HG02588 (cell line): ENCODE data around the gene KRT27.
"Not testable (repeated sequence)": the region's sequence is repeated elsewhere in the genome, so short reads cannot be mapped to it uniquely, and the experiment has no call there.

Source experiments
- ATAC-seq: cut with Tn5 transposase; IDR thresholded peaks from one replicate; pipeline ENCODE4 v1.9.1; 2021; ENCODE audit warnings: mild to moderate bottlenecking, moderate library complexity; ENCODE audit not compliant: unreplicated experiment

The KRT27 gene

DNA sequence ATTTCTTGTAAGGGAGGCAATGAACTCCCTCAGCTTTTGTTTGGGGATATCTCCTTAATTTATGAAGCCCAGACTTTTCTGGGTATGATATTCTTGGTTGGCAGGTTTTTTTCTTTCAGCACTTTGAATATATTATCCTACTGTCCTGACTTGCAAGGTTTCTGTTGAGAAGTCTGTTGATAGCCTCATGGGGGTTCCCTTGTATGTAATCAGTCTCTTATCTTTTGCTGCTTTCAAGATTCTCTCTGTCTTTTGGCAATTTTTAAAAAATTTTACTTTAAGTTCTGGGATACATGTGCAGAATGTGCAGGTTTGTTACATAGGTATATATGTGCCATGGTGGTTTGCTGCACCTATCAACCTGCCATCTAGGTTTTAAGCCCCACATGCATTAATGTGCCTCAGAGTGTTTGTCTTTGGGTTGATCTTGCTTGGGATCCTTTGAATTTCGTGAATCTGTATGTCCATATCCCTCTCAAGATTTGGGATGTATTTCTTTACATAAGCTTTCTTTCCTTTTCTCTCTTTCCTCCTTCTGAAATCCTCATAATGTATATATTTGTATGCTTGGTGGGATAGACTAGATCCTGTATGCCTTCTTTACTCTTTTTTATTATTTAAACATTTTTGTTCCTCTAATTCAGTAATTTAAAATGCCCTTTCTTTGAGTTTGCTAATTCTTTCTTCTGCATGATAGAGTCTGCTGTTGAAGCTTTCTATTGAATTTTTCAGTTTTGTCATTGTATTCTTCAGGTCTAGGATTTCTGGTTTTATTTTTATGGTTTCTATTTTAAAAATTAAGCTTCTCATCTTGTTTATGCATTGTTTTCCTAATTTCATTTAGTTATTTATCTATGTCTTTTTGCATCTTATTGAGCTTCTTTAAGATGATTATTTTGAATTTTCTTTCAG lies 22.0 kb downstream of the KRT27 start:
- no peak for ATAC-seq

DNA sequence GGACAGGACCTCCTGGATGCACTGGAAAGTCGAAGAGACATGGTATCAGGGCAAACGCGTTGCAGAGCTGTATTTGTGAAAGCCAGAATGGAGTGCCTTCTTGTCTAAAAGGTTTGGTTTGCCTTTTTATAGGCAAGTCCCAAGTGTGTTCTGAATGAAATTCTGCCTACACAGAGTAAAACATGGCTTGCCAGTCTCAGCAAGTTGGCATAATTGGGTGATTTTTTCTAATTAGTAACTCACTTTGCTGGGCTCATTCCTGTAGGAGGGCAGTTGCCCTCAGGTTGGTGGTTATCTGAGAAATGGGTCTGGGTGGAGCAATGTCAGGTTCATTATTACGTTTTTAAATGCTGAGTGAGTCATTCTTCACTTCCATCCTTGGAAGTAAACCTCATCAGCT lies 27.1 kb downstream of the KRT27 start, which contains the start of gene KRT25:
KRT25 (minus strand) TSS at position 101 of the 400 bp plus-strand sequence; CDS start at position 41, 60 bp downstream.
- ATAC-seq: no peak

DNA sequence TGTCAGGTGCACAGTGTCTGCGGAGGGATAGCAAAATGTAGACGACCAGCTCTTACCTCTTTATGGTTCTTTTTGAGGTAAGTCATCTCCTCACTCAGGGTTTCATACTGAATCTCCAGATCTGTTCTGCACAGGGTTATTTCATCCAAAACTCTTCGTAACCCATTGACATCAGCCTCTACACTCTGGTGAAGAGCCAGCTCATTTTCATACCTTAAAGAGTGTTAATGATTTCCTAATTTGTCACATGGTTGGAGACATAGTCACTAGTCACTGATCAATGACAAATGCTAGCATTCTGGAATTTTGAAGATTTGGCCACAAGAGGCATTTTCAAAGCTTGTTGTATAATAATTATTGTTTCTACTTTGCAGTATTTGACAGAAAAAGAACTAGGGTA lies 28.5 kb downstream of the KRT27 start:
- no peak for ATAC-seq

DNA sequence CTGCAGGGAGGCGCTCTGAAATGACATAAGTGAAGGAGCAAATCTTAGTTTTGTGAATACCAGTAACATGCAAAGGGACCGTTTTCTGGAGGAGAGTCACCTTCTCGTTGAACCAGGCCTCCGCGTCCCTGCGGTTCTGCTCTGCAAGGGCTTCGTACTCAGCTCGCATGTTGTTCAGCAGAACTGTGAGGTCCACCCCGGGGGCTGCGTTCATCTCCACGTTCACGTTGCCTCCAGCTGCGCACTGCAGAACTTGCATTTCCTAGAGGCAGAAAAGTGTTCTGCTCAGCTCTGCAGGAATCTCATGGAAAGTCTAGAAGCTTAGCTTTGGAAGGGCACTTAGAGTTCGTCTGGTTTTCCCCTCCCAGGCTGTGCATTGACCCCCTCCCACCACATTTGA lies 31.3 kb downstream of the KRT27 start:
- ATAC-seq: no peak

DNA sequence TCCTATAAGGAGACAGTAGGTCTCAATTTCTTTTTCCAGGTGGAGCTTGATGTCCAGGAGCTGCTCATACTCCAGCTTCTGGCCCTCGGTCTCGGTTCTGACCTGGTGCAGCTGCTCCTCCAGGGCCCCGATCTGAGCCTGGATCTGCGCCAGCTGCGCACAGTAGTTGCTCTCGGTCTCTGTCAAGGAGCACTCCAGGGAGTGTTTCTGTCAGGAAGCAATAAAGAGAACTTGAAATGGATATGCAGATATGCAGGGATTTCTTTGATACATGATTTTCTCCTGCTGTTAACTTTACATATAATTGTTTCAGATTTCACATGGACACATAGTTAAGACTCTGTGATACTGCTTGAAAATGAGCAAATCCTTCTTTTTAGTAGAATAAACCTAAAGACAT lies 32.0 kb downstream of the KRT27 start:
- ATAC-seq: no peak

DNA sequence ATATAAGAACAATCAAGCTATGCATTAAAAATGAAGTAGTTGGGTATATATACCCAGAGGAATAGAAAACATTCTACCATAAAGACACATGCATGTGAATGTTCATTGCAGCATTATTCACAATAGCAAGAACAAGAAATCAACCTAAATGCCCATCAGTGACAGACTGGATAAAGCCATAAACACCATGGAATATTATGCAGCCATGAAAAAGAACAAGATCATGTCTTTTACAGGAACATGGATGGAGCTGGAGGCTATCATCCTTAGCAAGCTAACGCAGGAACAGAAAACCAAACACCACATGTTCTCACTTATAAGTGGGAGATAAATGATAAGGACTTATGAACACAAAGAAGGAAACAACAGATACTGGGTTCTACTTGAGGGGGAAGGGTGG lies 33.7 kb downstream of the KRT27 start:
- not testable (repeated sequence) for ATAC-seq

DNA sequence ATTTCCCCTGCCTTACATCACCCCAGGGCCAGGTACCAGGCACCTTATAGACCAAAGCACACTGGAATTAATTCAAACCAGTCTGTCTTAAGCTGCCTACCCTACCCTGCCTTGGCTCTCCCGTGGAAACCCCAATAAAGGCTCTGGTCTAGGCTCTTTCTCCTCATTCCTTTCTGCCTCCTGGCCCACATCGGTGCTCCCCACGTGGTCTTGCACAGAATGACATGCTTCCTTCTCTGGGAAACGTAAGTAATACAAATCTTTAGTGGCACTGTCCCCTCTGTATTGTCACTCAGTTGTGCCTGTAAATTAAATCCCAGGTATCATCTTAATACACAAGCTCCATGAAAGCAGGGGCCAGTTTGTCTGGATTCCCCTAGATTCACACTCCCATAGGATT lies 43.8 kb downstream of the KRT27 start:
- ATAC-seq: no peak

DNA sequence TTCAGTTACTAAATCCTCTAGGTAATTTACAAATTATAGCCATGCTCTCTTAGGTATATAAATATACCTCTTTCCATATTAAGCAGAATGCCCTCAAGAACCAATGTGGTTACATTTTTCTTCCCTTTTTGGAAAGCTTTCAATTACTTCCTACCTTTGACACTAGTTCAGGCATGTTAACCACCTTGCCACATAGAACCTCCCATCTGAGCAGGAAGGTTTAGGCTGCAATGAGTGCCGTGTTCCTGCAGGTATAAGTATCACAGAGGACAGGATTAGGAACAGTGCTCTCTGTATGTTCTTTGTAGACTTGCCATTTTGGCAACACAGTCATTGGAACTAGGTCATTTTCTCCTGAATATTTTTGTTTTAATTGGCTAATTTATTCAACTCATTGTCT lies 47.3 kb downstream of the KRT27 start:
- no peak for ATAC-seq

DNA sequence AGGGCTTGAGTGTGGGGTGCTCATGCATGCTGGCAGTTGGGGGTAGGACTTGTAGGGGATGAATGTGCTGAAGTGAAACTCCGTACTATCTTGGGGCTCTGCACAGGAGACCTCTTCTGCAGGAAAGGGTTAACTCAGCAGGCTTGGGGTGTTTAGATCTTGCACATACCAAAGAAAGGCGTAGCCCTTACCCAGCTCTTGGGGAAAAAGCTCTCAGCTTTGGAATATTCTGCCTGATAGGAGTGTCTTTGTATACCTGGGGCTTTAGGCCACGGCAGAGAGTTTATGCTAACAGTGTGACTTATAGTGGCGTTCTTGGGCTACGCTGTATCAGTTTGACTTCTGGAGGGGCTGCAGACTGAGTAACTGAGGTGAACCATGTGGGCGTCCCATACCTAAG lies 48.3 kb downstream of the KRT27 start:
- ATAC-seq: no peak

DNA sequence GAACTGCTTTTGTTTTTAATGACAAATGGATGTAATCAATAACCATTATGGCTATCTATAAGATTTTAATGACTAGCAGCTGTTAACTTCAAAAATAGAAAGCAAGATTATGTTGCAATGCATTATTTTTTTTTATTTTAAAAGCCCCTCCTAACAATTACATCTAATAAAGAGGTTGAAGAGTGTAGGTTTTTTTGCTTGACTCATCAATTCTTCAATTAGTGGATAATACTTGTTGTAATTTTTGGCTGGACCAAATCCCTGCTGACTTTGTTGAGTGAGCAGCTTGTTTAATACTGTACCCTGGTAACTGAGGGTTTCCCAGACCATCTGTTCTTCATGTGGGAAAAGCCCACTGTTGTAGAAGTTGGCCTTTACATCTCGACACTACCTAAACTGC lies 51.4 kb downstream of the KRT27 start:
- ATAC-seq: no peak

DNA sequence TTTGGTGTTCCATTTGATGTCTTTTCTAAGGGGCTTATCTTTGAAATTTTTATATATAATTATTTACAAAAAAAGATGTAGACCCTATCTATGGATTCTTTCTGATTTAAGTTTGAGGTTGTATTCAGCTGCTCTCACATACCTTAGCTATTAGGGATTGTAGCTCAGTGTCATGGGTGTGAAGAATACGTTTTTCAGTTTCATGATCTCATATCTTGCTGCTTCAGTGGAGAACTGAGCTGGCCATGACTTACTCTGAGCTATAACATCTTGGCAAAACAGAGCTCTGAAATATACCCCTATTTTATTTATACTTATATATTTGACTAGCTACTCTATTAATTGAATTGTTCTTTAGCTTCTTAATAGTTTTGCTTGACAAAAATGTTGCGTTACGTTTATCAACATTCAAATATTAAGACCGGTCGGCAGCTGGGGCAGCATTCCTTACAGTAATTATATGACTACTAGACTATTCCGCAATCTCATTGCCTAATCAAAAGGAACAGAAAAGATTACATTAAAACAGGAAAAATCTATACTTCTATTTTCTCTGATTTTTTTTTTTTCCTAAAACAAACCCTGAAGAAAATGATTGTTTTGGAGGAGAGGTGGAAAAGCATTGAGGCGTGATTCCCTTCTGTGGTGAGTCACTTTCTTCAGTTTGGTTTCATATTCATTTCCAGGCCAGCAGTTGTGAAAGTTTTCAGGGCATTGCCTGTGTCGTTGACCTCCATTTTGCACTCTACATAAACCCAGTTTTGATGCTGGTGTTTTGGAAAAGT lies 54.7 kb downstream of the KRT27 start:
- no peak for ATAC-seq

DNA sequence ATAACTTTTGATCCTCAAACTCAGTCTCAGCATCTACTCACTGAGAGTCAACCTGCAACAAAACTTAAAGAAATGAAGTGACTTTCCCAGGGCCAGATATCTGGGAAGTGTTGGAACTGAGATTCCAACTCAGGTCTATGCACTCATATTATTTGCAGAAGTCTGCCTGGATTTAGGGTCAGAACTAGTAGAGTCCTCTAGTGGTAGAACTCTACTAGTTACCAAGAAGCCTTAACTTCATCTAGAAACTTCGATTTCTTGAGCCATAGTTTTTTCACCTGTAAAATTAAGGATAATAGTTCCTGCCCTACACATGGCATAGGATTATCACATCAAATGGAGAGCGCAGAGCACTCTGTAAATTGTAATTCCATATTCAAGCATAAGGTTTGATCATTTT lies 55.4 kb downstream of the KRT27 start:
- ATAC-seq: no peak
